NT2/D1 (cell line): ENCODE measurements around the gene HMCES.

Experiments used
- DNase-seq: peaks from one replicate; pipeline ENCODE4 v3.0.0-alpha.2; 2011; ENCODE audit warnings: low read depth, low spot score
- H3K27me3 ChIP-seq: 2 replicates; pipeline ENCODE4 v1.6.0; 2011; ENCODE audit warnings: mild to moderate bottlenecking; ENCODE audit not compliant: insufficient read length, insufficient read depth
- H3K36me3 ChIP-seq: 2 replicates; pipeline ENCODE4 v1.6.1; 2011; ENCODE audit warnings: mild to moderate bottlenecking, low read length, mixed read lengths; ENCODE audit not compliant: insufficient read depth, insufficient read length
- H3K4me1 ChIP-seq: 2 replicates; pipeline ENCODE4 v1.5.1; 2011; ENCODE audit not compliant: insufficient read depth, insufficient read length
- H3K4me3 ChIP-seq: 2 replicates; pipeline ENCODE4 v1.5.1; 2011; ENCODE audit warnings: low read depth; ENCODE audit not compliant: insufficient read length
- H3K9ac ChIP-seq: 2 replicates; pipeline ENCODE4 v1.6.0; 2011; ENCODE audit warnings: low read depth; ENCODE audit not compliant: insufficient read length
- H3K9me3 ChIP-seq: 2 replicates; pipeline ENCODE4 v1.5.1; 2011; ENCODE audit warnings: mild to moderate bottlenecking, low read length; ENCODE audit not compliant: insufficient read depth
- SUZ12 ChIP-seq: IDR thresholded peaks from 2 replicates; pipeline ENCODE4 v1.6.1; 2011; ENCODE audit not compliant: insufficient read length, insufficient read depth; ENCODE audit errors: extremely low read depth
- YY1 ChIP-seq: IDR thresholded peaks from 2 replicates; pipeline ENCODE4 v1.6.1; 2011; ENCODE audit not compliant: insufficient read length, insufficient read depth
- ZNF274 ChIP-seq: IDR thresholded peaks from 2 replicates; pipeline ENCODE4 v1.6.1; 2011; ENCODE audit warnings: mild to moderate bottlenecking, low read depth, low read length

Gene HMCES

GRCh38 chr3:129277829-129278271 is 820 bp upstream of the HMCES start:
- Histone ChIP-seq H3K4me1 (peaks cover 4% of the 10 kb centered on the region), H3K36me3 (peaks cover 65% of the 10 kb centered on the region), H3K9me3 (no peaks in the 10 kb centered on the region), H3K9ac (peak overlapping the region; percentile 79), H3K4me3 (peak overlapping the region; percentile 82), H3K27me3 (no peaks in the 10 kb centered on the region)
- TF ChIP-seq ZNF274 (no peak), SUZ12 (no peak), YY1 (no peak)
- no peak for DNase-seq

- Histone ChIP-seq H3K27me3 (no peaks in the 10 kb centered on the region), H3K36me3 (peaks cover 58% of the 10 kb centered on the region), H3K9ac (peak overlapping the region; percentile 92), H3K4me1 (peaks cover 4% of the 10 kb centered on the region), H3K9me3 (no peaks in the 10 kb centered on the region), H3K4me3 (peak overlapping the region; percentile 82)
- no peak for TF ChIP-seq YY1
- TF ChIP-seq SUZ12: no peak
- TF ChIP-seq ZNF274: no peak
- no peak for DNase-seq
Observed at GRCh38 chr3:129278966-129279906, 566 bp downstream of the HMCES start.

GRCh38 chr3:129280183-129280582 is 1.5 kb downstream of the HMCES start:
- no peak for DNase-seq
- Histone ChIP-seq H3K9ac (peak overlapping the region; percentile 92), H3K36me3 (peaks cover 48% of the 10 kb centered on the region), H3K9me3 (no peaks in the 10 kb centered on the region), H3K4me3 (peak overlapping the region; percentile 82), H3K4me1 (peaks cover 4% of the 10 kb centered on the region), H3K27me3 (no peaks in the 10 kb centered on the region)
- TF ChIP-seq SUZ12: no peak
- no peak for TF ChIP-seq ZNF274
- no peak for TF ChIP-seq YY1

DNA sequence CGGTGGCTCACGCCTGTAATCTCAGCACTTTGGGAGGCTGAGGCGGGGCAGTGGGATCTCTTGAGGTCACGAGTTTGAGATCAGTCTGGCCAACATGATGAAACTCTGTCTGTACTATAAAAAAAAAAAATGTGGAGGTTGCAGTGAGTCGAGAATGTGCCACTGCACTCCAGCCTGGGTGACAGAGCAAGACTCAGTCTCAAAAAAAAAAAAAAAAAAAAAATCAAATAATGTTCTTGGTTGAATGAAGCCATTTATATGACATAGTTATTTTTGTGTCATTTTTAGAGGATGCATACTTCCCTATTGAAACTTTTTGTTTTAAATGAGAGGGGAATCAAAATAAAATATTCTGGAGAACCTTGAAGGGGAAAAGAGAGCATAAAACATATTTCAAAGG is 3.1 kb downstream of the HMCES start:
- Histone ChIP-seq H3K4me3 (no peak overlapping the region), H3K36me3 (peaks cover 43% of the 10 kb centered on the region), H3K27me3 (no peaks in the 10 kb centered on the region), H3K9me3 (no peaks in the 10 kb centered on the region), H3K9ac (no peak overlapping the region), H3K4me1 (peaks cover 4% of the 10 kb centered on the region)
- no peak for DNase-seq
- no peak for TF ChIP-seq YY1
- no peak for TF ChIP-seq SUZ12
- no peak for TF ChIP-seq ZNF274

DNA sequence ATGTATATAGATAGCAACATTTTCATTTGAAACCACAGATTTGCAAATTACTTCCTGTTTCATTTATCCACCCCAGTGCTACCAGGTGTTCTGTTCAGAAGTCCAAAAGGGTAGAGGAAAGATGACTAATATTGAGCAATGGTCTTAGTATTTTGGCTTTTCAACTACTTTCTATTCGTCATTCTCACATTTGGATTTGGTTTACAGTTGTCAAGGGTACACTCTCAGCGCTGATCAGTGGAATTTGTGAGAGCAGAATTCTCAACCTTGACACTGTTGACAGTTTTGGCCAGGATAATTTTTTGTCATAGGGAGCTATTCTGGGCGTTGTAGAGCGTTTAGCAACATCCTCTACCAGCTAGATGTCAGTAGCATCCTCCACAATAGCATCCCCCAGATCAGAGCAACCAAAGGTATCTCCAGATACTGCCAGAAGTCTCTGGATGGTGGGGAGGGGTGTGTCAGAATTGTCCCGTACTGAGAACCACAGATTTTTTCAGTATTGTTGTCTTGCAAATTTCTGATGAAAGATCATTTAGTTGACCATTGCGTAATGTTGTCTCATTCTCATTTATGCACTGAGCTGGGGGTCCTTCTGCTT is 4.2 kb downstream of the HMCES start:
- peaks cover 41% of the 10 kb centered on the region for H3K36me3 ChIP-seq
- no peak overlapping the region for H3K9ac ChIP-seq
- no peaks in the 10 kb centered on the region for H3K27me3 ChIP-seq
- H3K4me1 ChIP-seq: no peaks in the 10 kb centered on the region
- H3K4me3 ChIP-seq: no peak overlapping the region
- DNase-seq: no peak
- TF ChIP-seq YY1 (no peak), SUZ12 (no peak), ZNF274 (no peak)
- H3K9me3 ChIP-seq: no peaks in the 10 kb centered on the region

GRCh38 chr3:129286081-129286480 is 7.4 kb downstream of the HMCES start:
- peaks cover 57% of the 10 kb centered on the region for H3K36me3 ChIP-seq
- TF ChIP-seq ZNF274 (no peak), SUZ12 (no peak), YY1 (no peak)
- no peaks in the 10 kb centered on the region for H3K9me3 ChIP-seq
- no peak overlapping the region for H3K4me3 ChIP-seq
- no peaks in the 10 kb centered on the region for H3K4me1 ChIP-seq
- no peak for DNase-seq
- no peaks in the 10 kb centered on the region for H3K27me3 ChIP-seq
- H3K9ac ChIP-seq: no peak overlapping the region

GRCh38 chr3:129288446-129288845 is 9.8 kb downstream of the HMCES start:
- no peak for TF ChIP-seq YY1
- TF ChIP-seq SUZ12: no peak
- TF ChIP-seq ZNF274: no peak
- peaks cover 60% of the 10 kb centered on the region for H3K36me3 ChIP-seq

More at GRCh38 chr3:129288446-129288845, 9.8 kb downstream of the HMCES start:
- Histone ChIP-seq H3K4me1 (no peaks in the 10 kb centered on the region), H3K9ac (no peak overlapping the region), H3K9me3 (no peaks in the 10 kb centered on the region), H3K27me3 (no peaks in the 10 kb centered on the region), H3K4me3 (no peak overlapping the region)
- no peak for DNase-seq
